DOHH2 (cell line): ENCODE data around the gene KIF25.

Experiments used
- H3F3A ChIP-seq: fragments of 200-600 bp; sonication (generic), shearing (Covaris generic); 2 replicates; pipeline ENCODE4 v1.6.0; 2016; ENCODE audit warnings: antibody characterized with exemption, mild to moderate bottlenecking; ENCODE audit not compliant: control insufficient read depth, insufficient read depth
- H3K27ac ChIP-seq: fragments of 200-600 bp; sonication (generic); 2 replicates; pipeline ENCODE4 v1.5.1; 2014; ENCODE audit warnings: low read depth, mild to moderate bottlenecking, low read length, moderate library complexity
- H3K27me3 ChIP-seq: fragments of 200-600 bp; sonication (generic); 2 replicates; pipeline ENCODE4 v1.6.1; 2014; ENCODE audit warnings: mild to moderate bottlenecking, low read length, mixed read lengths; ENCODE audit not compliant: control insufficient read depth
- H3K36me3 ChIP-seq: fragments of 200-600 bp; sonication (generic); 2 replicates; pipeline ENCODE4 v1.6.1; 2014; ENCODE audit warnings: mild to moderate bottlenecking, low read length, moderate library complexity, mixed read lengths; ENCODE audit not compliant: control insufficient read depth
- H3K4me1 ChIP-seq: fragments of 200-600 bp; sonication (generic); 2 replicates; pipeline ENCODE4 v1.6.1; 2014; ENCODE audit warnings: mild to moderate bottlenecking, low read length, mixed read lengths; ENCODE audit not compliant: control insufficient read depth
- H3K4me2 ChIP-seq: fragments of 200-600 bp; sonication (generic); 2 replicates; pipeline ENCODE4 v1.6.0; 2014; ENCODE audit warnings: mild to moderate bottlenecking, low read length, moderate library complexity
- H3K4me3 ChIP-seq: fragments of 200-600 bp; sonication (generic); 2 replicates; pipeline ENCODE4 v1.5.1; 2014; ENCODE audit warnings: mild to moderate bottlenecking, low read length, mixed read lengths
- H3K79me2 ChIP-seq: fragments of 200-600 bp; sonication (generic); 2 replicates; pipeline ENCODE4 v1.6.1; 2014; ENCODE audit warnings: mild to moderate bottlenecking, low read length, mixed read lengths; ENCODE audit not compliant: control insufficient read depth
- H3K9me2 ChIP-seq: fragments of 200-600 bp; sonication (generic); replicated peaks from 2 replicates; pipeline ENCODE4 v1.6.1; 2014; ENCODE audit warnings: mild to moderate bottlenecking, low read length, mixed read lengths; ENCODE audit not compliant: control insufficient read depth
- H3K9me3 ChIP-seq: fragments of 200-600 bp; sonication (generic); 2 replicates; pipeline ENCODE4 v1.6.1; 2014; ENCODE audit warnings: antibody characterized with exemption, low read length, mixed read lengths; ENCODE audit not compliant: control insufficient read depth, insufficient read depth
- H4K20me1 ChIP-seq: fragments of 200-600 bp; sonication (generic); 2 replicates; pipeline ENCODE4 v1.6.0; 2014; ENCODE audit warnings: low read depth, mild to moderate bottlenecking, antibody characterized with exemption, low read length, moderate library complexity; ENCODE audit not compliant: control insufficient read depth, insufficient read depth
- CTCF ChIP-seq: fragments of 200-600 bp; sonication (generic); IDR thresholded peaks from one replicate; pipeline ENCODE4 v1.5.1; 2014; ENCODE audit warnings: antibody characterized with exemption, mild to moderate bottlenecking, low read depth, low read length; ENCODE audit not compliant: poor library complexity, severe bottlenecking
- EZH2phosphoT487 ChIP-seq: fragments of 200-600 bp; sonication (generic); IDR thresholded peaks from 2 replicates; pipeline ENCODE4 v1.6.1; 2017; ENCODE audit warnings: borderline replicate concordance, mild to moderate bottlenecking, antibody characterized with exemption, low read length, moderate library complexity, mixed read lengths

Gene KIF25

DNA sequence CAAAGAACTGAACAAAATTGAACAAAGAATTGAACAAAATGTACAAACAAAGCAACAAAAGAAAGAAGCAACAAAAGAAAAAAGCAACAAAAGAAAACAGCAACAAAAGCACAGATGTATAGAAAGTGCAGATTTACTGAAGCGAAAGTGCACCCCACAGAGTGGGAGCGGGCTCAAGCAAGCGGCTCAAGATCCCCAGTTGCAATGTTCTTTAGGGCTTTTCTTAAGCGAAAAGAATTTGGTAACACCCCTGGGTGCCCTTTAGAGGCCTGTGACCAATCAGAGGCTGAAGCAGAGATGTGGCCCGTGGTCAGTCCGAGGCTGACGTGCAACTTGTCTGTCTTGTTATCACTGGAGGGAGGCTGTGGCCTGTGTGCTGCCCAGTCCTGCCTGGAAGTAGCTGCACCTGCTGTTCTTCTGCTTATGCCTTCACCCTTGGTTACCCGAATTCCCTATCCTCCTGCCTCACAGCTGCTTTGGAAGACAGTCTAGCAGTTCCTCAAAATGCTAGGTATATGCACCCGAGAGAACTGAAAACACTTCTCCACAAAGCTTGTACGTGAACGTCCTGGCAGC lies 13.2 kb upstream of the KIF25 start:
- Histone ChIP-seq H3K4me1 (no peaks in the 10 kb centered on the region), H4K20me1 (no peaks in the 10 kb centered on the region), H3K36me3 (no peaks in the 10 kb centered on the region), H3K27ac (no peak overlapping the region), H3F3A (no peaks in the 10 kb centered on the region), H3K9me2 (no peaks in the 10 kb centered on the region), H3K9me3 (no peaks in the 10 kb centered on the region), H3K4me3 (no peak overlapping the region), H3K79me2 (no peaks in the 10 kb centered on the region), H3K4me2 (no peak overlapping the region), H3K27me3 (no peaks in the 10 kb centered on the region)
- TF ChIP-seq CTCF (no peak), EZH2phosphoT487 (no peak)

DNA sequence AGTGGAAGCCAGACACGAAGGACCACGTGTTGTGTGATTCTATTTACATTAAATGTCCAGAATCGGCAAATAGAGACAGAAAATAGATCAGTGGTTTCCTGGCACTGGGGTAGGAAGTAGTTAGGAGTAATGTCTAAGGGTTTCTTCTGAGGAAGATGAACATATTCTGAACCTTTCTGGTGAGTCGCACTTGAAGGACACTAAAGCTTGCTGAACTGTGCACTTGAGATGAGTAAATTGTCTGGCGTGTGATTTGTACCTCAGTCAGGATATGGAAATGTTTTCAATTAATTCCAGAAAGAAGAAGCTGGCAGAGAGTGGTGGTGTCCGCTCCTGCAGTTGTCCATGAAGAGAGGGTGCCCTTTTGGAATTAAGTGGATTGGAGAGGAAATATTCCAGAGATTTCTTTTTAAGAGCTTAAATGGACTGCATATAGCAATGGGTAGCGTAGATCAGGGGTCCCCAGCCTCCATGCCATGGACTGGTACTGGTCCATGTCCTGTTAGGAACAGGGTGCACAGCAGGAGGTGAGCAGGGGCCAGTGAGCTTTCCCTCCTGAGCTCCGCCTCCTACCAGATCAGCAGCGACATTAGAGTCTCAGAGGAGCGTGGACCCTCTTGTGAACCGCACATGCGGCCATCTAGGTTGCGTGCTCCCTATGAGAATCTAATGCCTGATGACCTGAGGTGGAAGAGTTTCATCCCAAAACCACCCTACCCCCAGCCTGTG lies 12.4 kb upstream of the KIF25 start:
- Histone ChIP-seq H3K27ac (no peak overlapping the region), H3K4me1 (no peaks in the 10 kb centered on the region), H3F3A (no peaks in the 10 kb centered on the region), H3K79me2 (no peaks in the 10 kb centered on the region), H3K4me3 (no peak overlapping the region), H3K27me3 (no peaks in the 10 kb centered on the region), H3K9me2 (no peaks in the 10 kb centered on the region), H3K36me3 (no peaks in the 10 kb centered on the region), H3K4me2 (no peak overlapping the region), H3K9me3 (no peaks in the 10 kb centered on the region), H4K20me1 (no peaks in the 10 kb centered on the region)
- no peak for TF ChIP-seq CTCF
- no peak for TF ChIP-seq EZH2phosphoT487

DNA sequence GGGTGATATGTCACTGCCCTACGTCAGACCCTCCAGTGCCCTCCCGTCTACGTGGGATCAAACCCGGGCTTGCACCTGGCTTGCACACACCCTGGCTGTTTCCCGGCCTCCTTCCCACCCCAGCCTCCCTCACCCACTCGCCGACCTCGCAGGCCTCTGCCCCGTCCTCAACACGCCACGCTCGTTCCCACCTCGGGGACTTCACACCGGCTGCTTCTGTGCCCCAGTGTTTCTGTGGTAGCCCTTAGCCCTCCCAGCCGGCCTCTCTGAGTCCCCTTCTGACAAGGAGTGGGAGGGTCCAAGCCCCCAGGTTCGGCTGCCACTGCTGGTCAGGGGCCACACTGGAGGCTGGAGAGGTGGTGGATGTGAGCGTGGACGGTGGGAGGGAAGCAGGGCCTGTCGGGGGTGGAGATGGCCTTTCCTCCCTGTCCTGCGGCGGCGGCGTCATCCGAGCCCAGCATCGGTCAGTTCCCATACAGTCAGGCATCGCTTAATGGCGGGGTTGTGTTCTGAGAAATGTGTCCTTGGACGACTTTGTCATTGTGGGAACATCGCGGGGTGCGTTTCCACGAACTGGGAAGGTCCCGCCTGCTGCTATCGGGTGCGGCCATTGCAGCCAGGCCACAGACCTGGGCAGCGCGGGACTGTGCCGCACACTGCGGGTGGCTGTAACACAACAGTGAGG lies 11.4 kb upstream of the KIF25 start:
- H3K36me3 ChIP-seq = no peaks in the 10 kb centered on the region
- H3K79me2 ChIP-seq = no peaks in the 10 kb centered on the region
- no peak overlapping the region for H3K4me2 ChIP-seq
- H3K4me3 ChIP-seq = no peak overlapping the region
- no peak for TF ChIP-seq EZH2phosphoT487
- no peak for TF ChIP-seq CTCF
- no peaks in the 10 kb centered on the region for H3F3A ChIP-seq
- no peak overlapping the region for H3K27ac ChIP-seq
- H4K20me1 ChIP-seq = no peaks in the 10 kb centered on the region
- no peaks in the 10 kb centered on the region for H3K27me3 ChIP-seq
- H3K9me2 ChIP-seq = no peaks in the 10 kb centered on the region
- no peaks in the 10 kb centered on the region for H3K9me3 ChIP-seq
- H3K4me1 ChIP-seq = no peaks in the 10 kb centered on the region
